OCI-LY7 (cell line): ENCODE results near the gene SLC20A1.

ENCODE experiments used
- CTCF ChIP-seq: fragments of 200-600 bp; sonication (generic); conservative IDR thresholded peaks from 2 replicates; pipeline ENCODE4 v1.5.1; 2014; ENCODE audit warnings: mild to moderate bottlenecking, antibody characterized with exemption, low read length, moderate library complexity, mixed read lengths
- EZH2phosphoT487 ChIP-seq: fragments of 200-600 bp; sonication (generic); IDR thresholded peaks from 2 replicates; pipeline ENCODE4 v1.6.1; 2018; ENCODE audit warnings: low read depth, borderline replicate concordance, mild to moderate bottlenecking, mixed run types, antibody characterized with exemption, low read length, moderate library complexity, mixed read lengths

GRCh38 chr2:112646791-112647689, 1.3 kb downstream of the SLC20A1 start:
- TF ChIP-seq CTCF, result no peak
- TF ChIP-seq EZH2phosphoT487, result no peak
